Stimulated activated CD4-positive, alpha-beta T cell treated with anti-CD3 and anti-CD28 coated beads, Interleukin-1b, Interleukin-23, amount 100 ng/mL, for 1 hour (primary cell): ENCODE measurements around the gene MSANTD1.

Experiments
- DNase-seq, 2 donors: peaks; one replicate each; pipeline ENCODE4 v3.0.0-alpha.2; 2020; ENCODE audit warnings: low read depth in 2 of 2

The MSANTD1 gene

GRCh38 chr4:3303923-3304710, 55.2 kb downstream of the MSANTD1 start:
- DNase-seq: no peak

- DNase-seq: no peak
These were observed 56.1 kb downstream of the MSANTD1 start for GRCh38 chr4:3304831-3305609.

- no peak for DNase-seq
These were observed 56.8 kb downstream of the MSANTD1 start for GRCh38 chr4:3305610-3306371.
